GM12873 (cell line): Measurements from ENCODE around the gene ZSWIM6.

Source experiments
- CTCF ChIP-seq: IDR thresholded peaks from 2 replicates; pipeline ENCODE4 v1.5.1; 2012; ENCODE audit warnings: low read depth, mild to moderate bottlenecking, moderate library complexity, low read length, control low read depth; ENCODE audit not compliant: insufficient read depth; ENCODE audit errors: missing control alignments

Gene ZSWIM6

GRCh38 chr5:61371474-61371873 lies 39.4 kb downstream of the ZSWIM6 start:
- TF ChIP-seq CTCF = no peak

- TF ChIP-seq CTCF = no peak
Measured at GRCh38 chr5:61379677-61380076, 47.6 kb downstream of the ZSWIM6 start.

- TF ChIP-seq CTCF = no peak
Measured at GRCh38 chr5:61381968-61382367, 49.9 kb downstream of the ZSWIM6 start.

GRCh38 chr5:61385627-61386026 lies 53.6 kb downstream of the ZSWIM6 start:
- TF ChIP-seq CTCF = no peak

GRCh38 chr5:61386045-61386800 lies 54.2 kb downstream of the ZSWIM6 start:
- no peak for TF ChIP-seq CTCF

GRCh38 chr5:61389609-61390008 lies 57.6 kb downstream of the ZSWIM6 start:
- no peak for TF ChIP-seq CTCF

GRCh38 chr5:61394078-61394704 lies 62.1 kb downstream of the ZSWIM6 start:
- no peak for TF ChIP-seq CTCF
